GM12892 (cell line): ENCODE data around the gene STMN3.

Experiments used
- POLR2A ChIP-seq: IDR thresholded peaks from 2 replicates; pipeline ENCODE4 v1.6.1; 2011; ENCODE audit warnings: low read depth, low read length, control low read depth
- POLR2AphosphoS5 ChIP-seq: IDR thresholded peaks from 2 replicates; pipeline ENCODE4 v1.6.1; 2011; ENCODE audit warnings: low read depth, low read length, control low read depth
- TAF1 ChIP-seq: IDR thresholded peaks from 2 replicates; pipeline ENCODE4 v1.6.1; 2011; ENCODE audit warnings: low read depth, mild to moderate bottlenecking, control low read depth, low read length, borderline replicate concordance

GRCh38 chr20:63665708-63666107 is 12.5 kb upstream of the STMN3 start:
- TF ChIP-seq POLR2A (no peak), TAF1 (no peak), POLR2AphosphoS5 (no peak)
